H1 (cell line): ENCODE data around the gene AMZ1. TPM values are rescaled to one million over a fixed set of nuclear protein-coding genes. Genes with fewer than 3 reads are reported as not detected.

Source experiments
- CTCF ChIA-PET: fragments of 300-600 bp; sonication (Branson Sonifier 250); formaldehyde crosslinking; loops from one replicate; lab custom pipeline; 2021; ENCODE audit not compliant: partially characterized antibody; lab: Charles Lee
- POLR2A ChIA-PET: fragments of 300-600 bp; sonication (Branson Sonifier 250); formaldehyde crosslinking; loops from one replicate; lab custom pipeline; 2021; ENCODE audit warnings: inconsistent platforms; ENCODE audit not compliant: partially characterized antibody; lab: Charles Lee
- DNase-seq, 2 experiments: peaks; one replicate each; pipeline versions ENCODE4 v3.0.0 to v3.0.0-alpha.2; 2010 to 2022; ENCODE audit warnings: low spot score in 2 of 2, low read depth in 1 of 2, mixed read lengths in 1 of 2
- FAIRE-seq: peaks from 2 replicates; lab custom pipeline; 2011; peaks lifted over from hg19 to GRCh38; lab: Jason Lieb, UNC
- H2AFZ ChIP-seq: 2 replicates; pipeline ENCODE4 v1.8.1; 2012; ENCODE audit warnings: low read length, inconsistent platforms
- H2AK5ac ChIP-seq: 2 replicates; pipeline ENCODE4 v1.6.1; 2013; ENCODE audit warnings: low read depth, low read length
- H2BK120ac ChIP-seq: replicated peaks from 2 replicates; pipeline ENCODE3; 2013; ENCODE audit warnings: low read depth, low read length, inconsistent platforms
- H2BK12ac ChIP-seq: 2 replicates; pipeline ENCODE4 v1.6.1; 2013; ENCODE audit warnings: low read depth, low read length
- H2BK15ac ChIP-seq: 2 replicates; pipeline ENCODE4 v1.6.1; 2013; ENCODE audit warnings: low read length
- H2BK20ac ChIP-seq: 2 replicates; pipeline ENCODE4 v1.6.1; 2013; ENCODE audit warnings: low read length
- H2BK5ac ChIP-seq: 2 replicates; pipeline ENCODE4 v1.6.1; 2013; ENCODE audit warnings: low read depth, low read length
- H3K14ac ChIP-seq: 2 replicates; pipeline ENCODE4 v1.6.1; 2013; ENCODE audit warnings: inconsistent platforms; ENCODE audit not compliant: insufficient read length
- H3K18ac ChIP-seq: 2 replicates; pipeline ENCODE4 v1.6.1; 2013; ENCODE audit warnings: low read length; ENCODE audit errors: extremely low read depth
- H3K23ac ChIP-seq: 2 replicates; pipeline ENCODE4 v1.6.1; 2013; ENCODE audit warnings: inconsistent platforms; ENCODE audit not compliant: insufficient read length
- H3K23me2 ChIP-seq: 2 replicates; pipeline ENCODE4 v1.6.1; 2013; ENCODE audit warnings: low read depth, low read length
- H3K27ac ChIP-seq: 2 replicates; pipeline ENCODE4 v1.6.1; 2011; ENCODE audit warnings: low read depth, low read length, inconsistent platforms
- H3K27me3 ChIP-seq, 4 experiments: replicated peaks in 1 of 4; 1 replicate in 1 of 4; 2 replicates in 3 of 4; pipeline versions ENCODE4 v1.6.1 to v1.8.1; 2011 to 2013; ENCODE audit warnings: low read length in 3 of 4, mild to moderate bottlenecking in 3 of 4, inconsistent platforms in 2 of 4, mixed read lengths in 2 of 4, moderate library complexity in 1 of 4; ENCODE audit not compliant: control insufficient read depth in 3 of 4, insufficient read depth in 3 of 4; ENCODE audit errors: extremely low read depth in 1 of 4
- H3K36me3 ChIP-seq, 4 experiments: 2 replicates each; pipeline versions ENCODE4 v1.6.1 to v1.8.1; 2011 to 2013; ENCODE audit warnings: mild to moderate bottlenecking in 4 of 4, low read length in 3 of 4, moderate library complexity in 2 of 4, control low read depth in 1 of 4, inconsistent platforms in 1 of 4; ENCODE audit not compliant: insufficient read depth in 4 of 4, control insufficient read depth in 2 of 4
- H3K4ac ChIP-seq: replicated peaks from 2 replicates; pipeline ENCODE3; 2013; ENCODE audit warnings: low read length, low read depth, mixed read lengths, inconsistent platforms; ENCODE audit not compliant: insufficient read length
- H3K4me1 ChIP-seq, 4 experiments: replicated peaks in 1 of 4; 1 replicate in 1 of 4; 2 replicates in 3 of 4; pipeline versions ENCODE4 v1.6.1 to v1.8.1; 2011 to 2013; ENCODE audit warnings: low read length in 3 of 4, inconsistent platforms in 2 of 4, mixed read lengths in 1 of 4; ENCODE audit not compliant: insufficient read depth in 4 of 4, control insufficient read depth in 3 of 4
- H3K4me2 ChIP-seq, 2 experiments: 2 replicates each; pipeline versions ENCODE4 v1.6.1 to v1.8.1; 2011 to 2013; ENCODE audit warnings: low read depth in 2 of 2, low read length in 2 of 2, control low read depth in 1 of 2, inconsistent platforms in 1 of 2, mild to moderate bottlenecking in 1 of 2; ENCODE audit not compliant: insufficient read depth in 1 of 2
- H3K4me3 ChIP-seq, 4 experiments: fragments of 200-600, 300-600 bp in 1 of 4; sonication (generic), shearing (Covaris generic), sonication (Bioruptor Twin) in 1 of 4; 2 replicates each; pipeline versions ENCODE4 v1.5.1 to v1.8.1; 2011 to 2016; ENCODE audit warnings: low read length in 4 of 4, low read depth in 3 of 4, control low read depth in 2 of 4, inconsistent platforms in 2 of 4, mild to moderate bottlenecking in 2 of 4, mixed read lengths in 1 of 4, moderate library complexity in 1 of 4; ENCODE audit not compliant: insufficient read depth in 2 of 4; ENCODE audit errors: extremely low read depth in 1 of 4
- H3K56ac ChIP-seq: replicated peaks from 2 replicates; pipeline ENCODE3; 2013; ENCODE audit warnings: low read depth, mild to moderate bottlenecking, mixed read lengths, low read length, inconsistent platforms; ENCODE audit not compliant: insufficient read length
- H3K79me1 ChIP-seq: 2 replicates; pipeline ENCODE4 v1.6.1; 2013; ENCODE audit warnings: low read depth, low read length, control low read depth
- H3K79me2 ChIP-seq, 2 experiments: 2 replicates each; pipeline versions ENCODE4 v1.6.1 to v1.8.1; 2012 to 2013; ENCODE audit warnings: low read length in 2 of 2, mild to moderate bottlenecking in 2 of 2, inconsistent platforms in 1 of 2; ENCODE audit not compliant: insufficient read depth in 2 of 2, control insufficient read depth in 1 of 2
- H3K9ac ChIP-seq, 4 experiments: replicated peaks in 1 of 4; 1 replicate in 1 of 4; 2 replicates in 3 of 4; pipeline versions ENCODE4 v1.6.1 to v1.8.1; 2011 to 2013; ENCODE audit warnings: low read depth in 3 of 4, low read length in 3 of 4, control low read depth in 2 of 4, mild to moderate bottlenecking in 2 of 4, moderate library complexity in 2 of 4, inconsistent platforms in 1 of 4; ENCODE audit errors: extremely low read depth in 1 of 4
- H3K9me3 ChIP-seq, 2 experiments: 2 replicates each; pipeline versions ENCODE4 v1.6.1 to v1.8.1; 2012 to 2013; ENCODE audit warnings: mild to moderate bottlenecking in 2 of 2, moderate library complexity in 2 of 2, control low read depth in 1 of 2, inconsistent platforms in 1 of 2, low read depth in 1 of 2, low read length in 1 of 2, mixed read lengths in 1 of 2; ENCODE audit not compliant: insufficient read depth in 2 of 2
- H4K20me1 ChIP-seq, 2 experiments: replicated peaks in 1 of 2; 2 replicates each; pipeline versions ENCODE3 to v1.8.1; 2011 to 2013; ENCODE audit warnings: inconsistent platforms in 2 of 2, low read length in 2 of 2, mild to moderate bottlenecking in 1 of 2; ENCODE audit not compliant: insufficient read depth in 2 of 2, control insufficient read depth in 1 of 2
- H4K5ac ChIP-seq: 2 replicates; pipeline ENCODE4 v1.6.1; 2013; ENCODE audit warnings: low read length, low read depth, mixed read lengths, inconsistent platforms; ENCODE audit not compliant: insufficient read length
- H4K8ac ChIP-seq: 2 replicates; pipeline ENCODE4 v1.8.0; 2013; ENCODE audit warnings: mild to moderate bottlenecking, moderate library complexity, low read length, inconsistent platforms; ENCODE audit not compliant: insufficient read depth; ENCODE audit errors: extremely low read depth
- H4K91ac ChIP-seq: replicated peaks from 2 replicates; pipeline ENCODE3; 2013; ENCODE audit warnings: low read length, mixed read lengths, inconsistent platforms; ENCODE audit not compliant: insufficient read length
- ATF2 ChIP-seq: IDR thresholded peaks from 2 replicates; pipeline ENCODE4 v1.6.1; 2012; ENCODE audit warnings: low read length, inconsistent platforms
- EP300 ChIP-seq, 2 experiments: IDR thresholded peaks; 1 replicate in 1 of 2; 2 replicates in 1 of 2; pipeline ENCODE4 v1.6.1; 2011 to 2012; ENCODE audit warnings: low read depth in 2 of 2, low read length in 2 of 2, mild to moderate bottlenecking in 2 of 2, borderline replicate concordance in 1 of 2, inconsistent platforms in 1 of 2, moderate library complexity in 1 of 2
- MAX ChIP-seq: IDR thresholded peaks from 2 replicates; pipeline ENCODE4 v1.6.1; 2012; ENCODE audit warnings: inconsistent platforms
- NRF1 ChIP-seq: IDR thresholded peaks from 2 replicates; pipeline ENCODE4 v1.6.1; 2011; ENCODE audit warnings: mild to moderate bottlenecking, low read depth, low read length, improper control_type of control experiment
- WGBS, 2 experiments: shearing (Covaris generic) in 1 of 2; methylation state at CpG; one replicate each; pipeline versions ENCODE4 v1.1.6 to v1.1.7; 2013 to 2015; ENCODE audit warnings: low lambda C conversion rate in 2 of 2, mixed read lengths in 2 of 2, inconsistent platforms in 1 of 2, low coverage in 1 of 2, missing lambda C conversion rate in 1 of 2; ENCODE audit not compliant: insufficient replicate concordance in 2 of 2, insufficient coverage in 1 of 2, insufficient read length in 1 of 2; ENCODE audit errors: extremely low coverage in 1 of 2, missing lambda C conversion rate in 1 of 2; 5-methylcytosine and 5-hydroxymethylcytosine counted together
- polyA plus RNA-seq, 7 experiments: library from polyadenylated mRNA; depleted of rRNA in 3 of 7; stranded (reverse) in 5 of 7; unstranded in 2 of 7; fragments of >200 nt in 5 of 7; fragments of 200-250 nt in 2 of 7; gene quantifications; 1 replicate in 5 of 7; 2 replicates in 1 of 7; 4 replicates in 1 of 7; pipeline versions ENCODE4 v1.2.1 to v1.2.3, GENCODE V29; 2011 to 2013; ENCODE audit warnings: missing spikeins in 2 of 7, mixed read lengths in 2 of 7
- total RNA-seq: library from RNA; stranded (reverse); fragmentation: NEBNext Ultra II Directional; extraction: Animal tissue kit (Norgen Biotek cat#: 25700); gene quantifications from 2 replicates; pipeline ENCODE4 v1.2.1, GENCODE V29; 2021

The AMZ1 gene
- total and polyA plus RNA-seq, 2 of the 8 experiments (the other 6 are each of a cell fraction or from before 2014, with no cell fraction given): 0.59 to 1.4 TPM

- Histone ChIP-seq H2BK5ac (no peak overlapping the region), H3K4me3 (no peak overlapping the region), H3K18ac (no peak overlapping the region), H3K23ac (no peak overlapping the region), H3K9ac (no peak overlapping the region), H2BK20ac (no peak overlapping the region), H3K23me2 (no peaks in the 10 kb centered on the region), H3K27ac (no peak overlapping the region), H3K4me2 (no peak overlapping the region), H2AK5ac (no peak overlapping the region), H2AFZ (no peak overlapping the region), H3K79me2 (no peaks in the 10 kb centered on the region; a peak in 1 of 4 replicates), H2BK120ac (no peak overlapping the region), H4K91ac (no peak overlapping the region), H4K20me1 (peaks cover 7 to 28% of the 10 kb centered on the region in 2 experiments), H3K4ac (no peak overlapping the region), H3K9me3 (no peaks in the 10 kb centered on the region), H2BK12ac (no peak overlapping the region), H3K79me1 (no peaks in the 10 kb centered on the region; the same call in 1 of the 2 replicates), H3K14ac (no peak overlapping the region), H3K56ac (no peak overlapping the region), H4K5ac (no peak overlapping the region), H3K27me3 (no peaks in the 10 kb centered on the region), H3K36me3 (peaks cover 2 to 37% (median 19%) of the 10 kb centered on the region in 4 experiments), H2BK15ac (no peak overlapping the region), H3K4me1 (peaks cover 0 to 13% (median 7%) of the 10 kb centered on the region in 4 experiments; a peak in 6 of 7 replicates), H4K8ac (no peak overlapping the region)
- ChIA-PET POLR2A (interaction anchor here (0.7 to 1.9 kb wide), 7 partner anchors 9 to 65 kb away, joined by 3 to 9 read pairs (median 3); no protein-coding TSS in a partner anchor), CTCF (interaction anchor here (0.8 to 3.8 kb wide), 13 partner anchors 9 to 199 kb away, joined by 3 to 26 read pairs (median 4); no protein-coding TSS in a partner anchor)
- no peak for DNase-seq
- TF ChIP-seq NRF1: no peak
- TF ChIP-seq MAX: no peak
- no peak for TF ChIP-seq EP300 (IDR thresholded peaks at IDR 0.05; ENCODE audit: borderline replicate concordance in 1 of 2, low read depth in 2 of 2, low read length in 2 of 2)
- no peak for TF ChIP-seq ATF2
- no peak for FAIRE-seq
- WGBS, 2 experiments: 94% methylated on average over 6 of the region's 8 CpGs; no CpG with 5 or more reads in 1 of the 2 experiments
Observed at GRCh38 chr7:2650451-2650850, 37.6 kb upstream of the AMZ1 start.
